GM19099 (cell line): Measurements from ENCODE around the gene SFT2D3.

Experiments
- POLR2A ChIP-seq: IDR thresholded peaks from 3 replicates; pipeline ENCODE4 v1.6.1; 2011; ENCODE audit warnings: low read depth; ENCODE audit not compliant: insufficient read length; ENCODE audit errors: extremely low read depth

The SFT2D3 gene

GRCh38 chr2:127705391-127706065 is 4.2 kb downstream of the SFT2D3 start:
- no peak for TF ChIP-seq POLR2A

- peak; percentile 20 for TF ChIP-seq POLR2A
These were observed 5.1 kb downstream of the SFT2D3 start for GRCh38 chr2:127706215-127706990.

GRCh38 chr2:127707890-127708648 is 6.8 kb downstream of the SFT2D3 start:
- no peak for TF ChIP-seq POLR2A

- no peak for TF ChIP-seq POLR2A
These were observed 8.0 kb downstream of the SFT2D3 start for GRCh38 chr2:127709336-127709735.

GRCh38 chr2:127712999-127713398 is 11.7 kb downstream of the SFT2D3 start:
- no peak for TF ChIP-seq POLR2A

- TF ChIP-seq POLR2A = no peak
These were observed 12.3 kb downstream of the SFT2D3 start for GRCh38 chr2:127713562-127713961.

GRCh38 chr2:127715778-127716449 is 14.6 kb downstream of the SFT2D3 start:
- no peak for TF ChIP-seq POLR2A

- TF ChIP-seq POLR2A = no peak
These were observed 17.0 kb downstream of the SFT2D3 start for GRCh38 chr2:127718271-127718670.

GRCh38 chr2:127719301-127720218 is 18.3 kb downstream of the SFT2D3 start:
- no peak for TF ChIP-seq POLR2A

- no peak for TF ChIP-seq POLR2A
These were observed 20.1 kb downstream of the SFT2D3 start for GRCh38 chr2:127721311-127721977.

GRCh38 chr2:127721978-127722355 is 20.7 kb downstream of the SFT2D3 start:
- no peak for TF ChIP-seq POLR2A

- TF ChIP-seq POLR2A = no peak
These were observed 21.5 kb downstream of the SFT2D3 start for GRCh38 chr2:127722807-127723206.

- TF ChIP-seq POLR2A = no peak
These were observed 25.0 kb downstream of the SFT2D3 start for GRCh38 chr2:127726158-127726880.
